HepG2 (cell line): Measurements from ENCODE around the gene THRA. TPM values are rescaled to one million over a fixed set of nuclear protein-coding genes. Genes with fewer than 3 reads are reported as not detected.

Experiments
- ARHGAP35 ChIP-seq: sonication (generic); formaldehyde crosslinking; IDR thresholded peaks from 2 replicates; pipeline ENCODE4 v1.9.0; 2022; ENCODE audit warnings: mild to moderate bottlenecking, inconsistent platforms, moderate library complexity, missing genetic modification reagents, borderline replicate concordance
- ATM ChIP-seq: fragments of 450-650 bp; IDR thresholded peaks from 2 replicates; pipeline ENCODE4 v1.7.1; 2017; ENCODE audit warnings: mild to moderate bottlenecking, borderline replicate concordance
- DR1 ChIP-seq: sonication (generic); formaldehyde crosslinking; IDR thresholded peaks from 2 replicates; pipeline ENCODE4 v1.8.0; 2021; ENCODE audit warnings: mild to moderate bottlenecking, missing genetic modification reagents, inconsistent platforms
- EED ChIP-seq: sonication (generic); formaldehyde crosslinking; IDR thresholded peaks from 2 replicates; pipeline ENCODE4 v1.5.0; 2020; ENCODE audit warnings: mild to moderate bottlenecking, missing genetic modification reagents
- GATA4 ChIP-seq: sonication (generic); IDR thresholded peaks from 2 replicates; pipeline ENCODE4 v1.6.1; 2016; ENCODE audit warnings: antibody characterized with exemption, low read depth, borderline replicate concordance
- GATAD1 ChIP-seq: IDR thresholded peaks from 2 replicates; pipeline ENCODE4 v1.6.1; 2016; ENCODE audit warnings: missing genetic modification reagents, missing compliant biosample characterization
- GZF1 ChIP-seq: sonication (generic); formaldehyde crosslinking; IDR thresholded peaks from 2 replicates; pipeline ENCODE4 v1.5.1; 2020; ENCODE audit warnings: mild to moderate bottlenecking, missing genetic modification reagents
- HMGA1 ChIP-seq: sonication (generic); formaldehyde crosslinking; conservative IDR thresholded peaks from 2 replicates; pipeline ENCODE4 v1.4.0; 2020; ENCODE audit warnings: missing genetic modification reagents
- HNRNPLL ChIP-seq: fragments of 200-400 bp; formaldehyde crosslinking; IDR thresholded peaks from 2 replicates; pipeline ENCODE4 v1.6.1; 2017; ENCODE audit warnings: mild to moderate bottlenecking, low read depth, low read length; ENCODE audit not compliant: poor library complexity, severe bottlenecking
- IKZF4 ChIP-seq: sonication (generic); formaldehyde crosslinking; IDR thresholded peaks from 2 replicates; pipeline ENCODE4 v1.5.1; 2020; ENCODE audit warnings: borderline replicate concordance, mild to moderate bottlenecking, low read depth, missing genetic modification reagents; ENCODE audit errors: not compliant biosample characterization
- IRF2 ChIP-seq: IDR thresholded peaks from 2 replicates; pipeline ENCODE4 v1.6.1; 2018; ENCODE audit warnings: missing genetic modification reagents, missing compliant biosample characterization
- KLF9 ChIP-seq: IDR thresholded peaks from 2 replicates; pipeline ENCODE4 v1.6.1; 2016; ENCODE audit warnings: low read depth
- KMT2B ChIP-seq: IDR thresholded peaks from 2 replicates; pipeline ENCODE4 v1.6.1; 2016; ENCODE audit warnings: missing genetic modification reagents, missing compliant biosample characterization
- MEF2D ChIP-seq: sonication (generic); formaldehyde crosslinking; IDR thresholded peaks from 2 replicates; pipeline ENCODE4 v1.5.1; 2020; ENCODE audit warnings: mild to moderate bottlenecking, missing genetic modification reagents
- MTERF4 ChIP-seq: sonication (generic); formaldehyde crosslinking; IDR thresholded peaks from 2 replicates; pipeline ENCODE4 v1.8.0; 2023; ENCODE audit warnings: mild to moderate bottlenecking, missing genetic modification reagents
- RBM39 ChIP-seq: fragments of 200-400 bp; formaldehyde crosslinking; IDR thresholded peaks from one replicate; pipeline ENCODE4 v1.6.1; 2018; ENCODE audit warnings: antibody characterized with exemption, mild to moderate bottlenecking, low read depth, low read length; ENCODE audit not compliant: poor library complexity, severe bottlenecking
- RCOR2 ChIP-seq: IDR thresholded peaks from 2 replicates; pipeline ENCODE4 v1.6.1; 2016; ENCODE audit warnings: missing biosample characterization, missing genetic modification reagents
- SRSF9 ChIP-seq: fragments of 200-400 bp; formaldehyde crosslinking; IDR thresholded peaks from 2 replicates; pipeline ENCODE4 v1.6.1; 2018; ENCODE audit warnings: borderline replicate concordance, mild to moderate bottlenecking, low read depth, low read length; ENCODE audit not compliant: insufficient read depth, poor library complexity, severe bottlenecking
- TFE3 ChIP-seq: IDR thresholded peaks from 2 replicates; pipeline ENCODE4 v1.6.1; 2016
- THAP11 ChIP-seq: IDR thresholded peaks from 2 replicates; pipeline ENCODE4 v1.6.1; 2016; ENCODE audit warnings: missing biosample characterization, missing genetic modification reagents
- ZNF335 ChIP-seq: sonication (generic); formaldehyde crosslinking; IDR thresholded peaks from 2 replicates; pipeline ENCODE4 v1.4.0; 2020; ENCODE audit warnings: missing genetic modification reagents
- ZNF792 ChIP-seq: IDR thresholded peaks from 2 replicates; pipeline ENCODE4 v1.6.1; 2016
- ZNF841 ChIP-seq: sonication (generic); formaldehyde crosslinking; IDR thresholded peaks from 2 replicates; pipeline ENCODE4 v1.8.1; 2023; ENCODE audit warnings: missing genetic modification reagents, borderline replicate concordance
- ZNF891 ChIP-seq: sonication (generic); formaldehyde crosslinking; IDR thresholded peaks from 2 replicates; pipeline ENCODE4 v1.5.0; 2020; ENCODE audit warnings: mild to moderate bottlenecking, missing genetic modification reagents
- polyA plus RNA-seq, 8 experiments: library from polyadenylated mRNA; depleted of rRNA in 3 of 8; stranded (reverse) in 7 of 8; unstranded in 1 of 8; fragments of >200 nt; fragmentation: Illumina TruSeq in 4 of 8; extraction: Trizol in 4 of 8; gene quantifications; 2 replicates each; pipeline versions ENCODE4 v1.2.1 to v1.2.3, GENCODE V29; 2011 to 2016; ENCODE audit warnings: low read depth in 4 of 8, missing spikeins in 1 of 8, mixed read lengths in 1 of 8; ENCODE audit not compliant: insufficient read depth in 1 of 8
- total RNA-seq, 5 experiments: library from RNA; depleted of rRNA; stranded (reverse); fragments of >200 nt; fragmentation: Illumina TruSeq; extraction: Trizol; gene quantifications; 2 replicates each; pipeline ENCODE4 v1.2.3, GENCODE V29; 2016; ENCODE audit warnings: low read depth in 1 of 5
- TF ChIP-seq, protein P1 (sequence below): sonication (generic); formaldehyde crosslinking; IDR thresholded peaks from 2 replicates; pipeline ENCODE4 v1.5.1; 2020; ENCODE audit warnings: missing genetic modification reagents, mild to moderate bottlenecking, borderline replicate concordance
- TF ChIP-seq, protein P2 (sequence below): sonication (generic); formaldehyde crosslinking; conservative IDR thresholded peaks from 2 replicates; pipeline ENCODE4 v1.4.0; 2020; ENCODE audit warnings: missing genetic modification reagents

THRA gene
- total and polyA plus RNA-seq, 2 of the 13 experiments (the other 11 are each of a cell fraction or from before 2014, with no cell fraction given) = 8.0 to 9.9 TPM

DNA sequence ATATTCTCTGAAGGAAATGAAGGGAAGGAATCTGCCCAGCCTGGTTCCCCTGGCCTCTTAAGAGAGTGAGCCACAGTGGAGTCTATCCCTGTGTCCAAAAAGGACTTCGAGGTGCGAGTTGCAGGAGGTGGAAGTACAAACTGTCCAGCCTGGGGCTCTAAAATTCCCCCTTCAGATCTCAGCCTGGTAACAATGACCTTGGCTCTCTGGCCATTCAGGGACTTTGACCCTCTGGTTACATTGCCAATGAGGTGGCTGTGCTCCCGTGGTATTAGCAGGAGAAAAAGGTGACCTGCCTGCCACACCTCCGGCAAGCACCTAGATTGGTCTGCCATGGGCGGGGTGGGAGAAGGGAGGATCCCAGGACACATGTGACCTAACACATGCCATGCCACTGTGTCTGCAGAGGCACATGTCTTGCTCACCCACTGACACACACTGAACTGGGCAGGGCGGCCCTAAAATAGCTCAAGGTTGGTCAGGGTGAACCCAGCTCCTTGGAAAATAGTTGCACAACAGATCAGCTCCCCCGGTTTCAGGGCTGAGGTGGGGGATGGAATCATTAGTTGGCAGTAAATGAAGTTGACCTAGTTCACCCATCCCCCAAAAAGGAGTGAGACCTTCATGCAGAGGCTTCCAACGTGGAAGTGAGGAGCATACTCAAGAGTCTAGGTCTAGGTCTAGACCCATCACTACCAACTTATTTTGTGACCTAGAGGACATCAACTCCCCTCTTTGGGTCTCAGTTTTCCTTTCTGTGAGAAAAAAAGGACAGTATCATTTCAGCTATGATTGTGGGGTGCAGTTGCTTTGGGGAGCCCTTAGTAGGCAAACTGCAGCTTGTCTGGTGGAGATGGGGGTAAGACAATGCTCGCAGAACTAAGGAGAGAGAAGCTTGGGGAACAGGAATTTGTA lies 35.4 kb downstream of the THRA start (continued):
- TF ChIP-seq GATA4 = no peak
- TF ChIP-seq RCOR2 = peak; percentile 59; the same call in 1 of the 2 replicates
- TF ChIP-seq, protein P1, sequence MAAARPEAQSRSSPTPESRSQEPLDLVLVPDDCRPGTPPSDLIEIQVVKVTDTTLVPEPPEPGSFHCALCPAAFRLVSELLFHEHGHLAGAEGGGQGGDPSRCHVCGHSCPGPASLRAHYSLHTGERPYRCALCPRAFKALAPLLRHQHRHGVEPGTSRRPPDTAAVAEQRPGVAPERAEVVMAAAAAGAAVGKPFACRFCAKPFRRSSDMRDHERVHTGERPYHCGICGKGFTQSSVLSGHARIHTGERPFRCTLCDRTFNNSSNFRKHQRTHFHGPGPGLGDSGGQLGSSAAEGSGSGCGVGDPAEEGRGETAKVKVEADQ (CRISPR knock-in tag) = peak; percentile 58; the same call in 1 of the 2 replicates
- no peak for TF ChIP-seq ZNF891
- peak; percentile 99 for TF ChIP-seq MEF2D (CRISPR knock-in tag)
- TF ChIP-seq ARHGAP35 = 0 out of 2 replicates have a peak, but pooled peaks have one; percentile 21
- no peak for TF ChIP-seq KLF9
- no peak for TF ChIP-seq SRSF9
- TF ChIP-seq, protein P2, sequence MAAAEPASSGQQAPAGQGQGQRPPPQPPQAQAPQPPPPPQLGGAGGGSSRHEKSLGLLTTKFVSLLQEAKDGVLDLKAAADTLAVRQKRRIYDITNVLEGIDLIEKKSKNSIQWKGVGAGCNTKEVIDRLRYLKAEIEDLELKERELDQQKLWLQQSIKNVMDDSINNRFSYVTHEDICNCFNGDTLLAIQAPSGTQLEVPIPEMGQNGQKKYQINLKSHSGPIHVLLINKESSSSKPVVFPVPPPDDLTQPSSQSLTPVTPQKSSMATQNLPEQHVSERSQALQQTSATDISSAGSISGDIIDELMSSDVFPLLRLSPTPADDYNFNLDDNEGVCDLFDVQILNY (CRISPR knock-in tag) = no peak
- no peak for TF ChIP-seq HNRNPLL
- TF ChIP-seq IKZF4 (CRISPR knock-in tag) = peak; percentile 93
- TF ChIP-seq TFE3 (CRISPR knock-in tag) = peak; percentile 89
- TF ChIP-seq HMGA1 (CRISPR knock-in tag) = no peak
- no peak for TF ChIP-seq ZNF841 (CRISPR knock-in tag)
- peak; percentile 68; the same call in 1 of the 2 replicates for TF ChIP-seq GATAD1
- peak; percentile 72; the same call in 1 of the 2 replicates for TF ChIP-seq EED
- no peak for TF ChIP-seq ATM
- TF ChIP-seq ZNF792 (CRISPR knock-in tag) = peak; percentile 77; the same call in 1 of the 2 replicates
- peak; percentile 90 for TF ChIP-seq MTERF4 (CRISPR knock-in tag)
- TF ChIP-seq THAP11 (CRISPR knock-in tag) = peak; percentile 86
- no peak; the same call in 1 of the 2 replicates for TF ChIP-seq DR1
- TF ChIP-seq IRF2 = peak; percentile 89
- TF ChIP-seq RBM39 = no peak
- TF ChIP-seq KMT2B = peak; percentile 64; the same call in 1 of the 2 replicates
- no peak for TF ChIP-seq ZNF335 (CRISPR knock-in tag)
- TF ChIP-seq GZF1 = peak; percentile 80; the same call in 1 of the 2 replicates
